Measurements from ENCODE around the gene KIAA1191. TPM values are rescaled to one million over a fixed set of nuclear protein-coding genes. Genes with fewer than 3 reads are reported as not detected.
"Not testable (repeated sequence)": the region's sequence is repeated elsewhere in the genome, so short reads cannot be mapped to it uniquely, and the experiment has no call there.

Gene KIAA1191
- total RNA-seq, 1 experiment from 2014 or later: 128 TPM

DNA sequence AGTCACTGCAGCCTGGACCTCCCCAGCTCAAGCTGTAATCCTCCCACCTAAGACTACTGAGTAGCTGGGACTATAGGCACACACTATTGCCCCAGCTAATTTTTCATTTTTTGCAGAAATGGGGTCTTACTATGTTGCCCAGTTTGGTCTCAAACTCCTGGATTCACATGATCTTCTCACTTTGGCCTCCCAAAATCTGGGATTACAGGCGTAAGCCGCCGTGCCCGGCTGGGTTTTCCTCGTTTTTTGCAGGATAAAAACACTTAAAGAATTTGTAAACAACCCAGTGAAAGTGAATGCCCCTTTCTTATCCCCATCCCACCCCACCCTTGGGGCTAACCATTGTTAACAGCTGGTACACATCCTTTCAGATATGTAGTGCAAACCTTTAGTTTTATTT is 47.0 kb upstream of the KIAA1191 start:
- Histone ChIP-seq H2BK20ac (ENCODE audit: low read depth, low read length, poor library complexity, severe bottlenecking) (no peak overlapping the region), H2AFZ (ENCODE audit: low read length) (no peak overlapping the region), H2BK120ac (ENCODE audit: low read depth, low read length, poor library complexity, severe bottlenecking) (no peak overlapping the region), H2BK15ac (ENCODE audit: low read depth, low read length) (no peak overlapping the region), H3K18ac (ENCODE audit: insufficient read length, low read depth, low read length) (no peak overlapping the region), H3T11ph (ENCODE audit: low read length) (no peak overlapping the region), H2BK5ac (ENCODE audit: insufficient read length, low read length) (no peak overlapping the region), H4K91ac (ENCODE audit: insufficient read length, low read depth, low read length) (no peak overlapping the region), H2AK5ac (ENCODE audit: insufficient read length, low read length) (no peak overlapping the region), H4K8ac (replicated peaks; ENCODE audit: insufficient read length, low read depth, low read length) (no peak overlapping the region), H3K9me3 (ENCODE audit: control insufficient read depth, low read depth, low read length) (no peaks in the 10 kb centered on the region), H3K79me2 (ENCODE audit: insufficient read depth, low read length) (no peaks in the 10 kb centered on the region), H3K27ac (ENCODE audit: insufficient read length, low read depth, low read length) (no peak overlapping the region), H3K79me1 (ENCODE audit: insufficient read depth, low read depth, low read length, poor library complexity, severe bottlenecking) (no peaks in the 10 kb centered on the region), H3K27me3 (ENCODE audit: insufficient read depth, low read length) (no peaks in the 10 kb centered on the region), H4K20me1 (ENCODE audit: control insufficient read depth, insufficient read depth, insufficient read length) (no peaks in the 10 kb centered on the region), H2BK12ac (ENCODE audit: insufficient read length, low read depth, low read length) (no peak overlapping the region), H3K56ac (ENCODE audit: insufficient read length, low read depth, low read length) (no peak overlapping the region), H3K4me2 (ENCODE audit: insufficient read depth, insufficient read length, low read length) (no peak overlapping the region), H3K14ac (ENCODE audit: insufficient read depth, low read length) (no peak overlapping the region), H3K4me1 (ENCODE audit: insufficient read depth, low read length) (no peaks in the 10 kb centered on the region), H3K4ac (ENCODE audit: low read depth, low read length) (no peak overlapping the region), H3K9ac (ENCODE audit: extremely low read depth, insufficient read length, low read length) (no peak overlapping the region), H3K23me2 (ENCODE audit: insufficient read length, low read depth, low read length, poor library complexity, severe bottlenecking) (no peaks in the 10 kb centered on the region), H4K5ac (ENCODE audit: insufficient read length, low read depth, low read length) (no peak overlapping the region), H3K23ac (ENCODE audit: insufficient read length, low read depth, low read length) (no peak overlapping the region)
- Mint-ChIP-seq H3K4me1 (peaks cover 7% of the 10 kb centered on the region in 2 experiments; a peak in 2 of 4 replicates), H3K27me3 (ENCODE audit: low read depth) (no peaks in the 10 kb centered on the region), H3K36me3 (ENCODE audit: insufficient read depth in 1 of 3, low read depth in 3 of 3) (peaks cover 0 to 10% (median 5%) of the 10 kb centered on the region in 3 experiments; a peak in 3 of 7 replicates), H3K9me3 (no peaks in the 10 kb centered on the region), H3K4me3 (no peak overlapping the region), H3K27ac (no peak overlapping the region)
- no CpG with 5 or more reads among the region's 5 CpGs for WGBS (ENCODE audit: extremely low coverage, insufficient read length, low lambda C conversion rate)
- no peak for DNase-seq
- TF ChIP-seq, protein P1, sequence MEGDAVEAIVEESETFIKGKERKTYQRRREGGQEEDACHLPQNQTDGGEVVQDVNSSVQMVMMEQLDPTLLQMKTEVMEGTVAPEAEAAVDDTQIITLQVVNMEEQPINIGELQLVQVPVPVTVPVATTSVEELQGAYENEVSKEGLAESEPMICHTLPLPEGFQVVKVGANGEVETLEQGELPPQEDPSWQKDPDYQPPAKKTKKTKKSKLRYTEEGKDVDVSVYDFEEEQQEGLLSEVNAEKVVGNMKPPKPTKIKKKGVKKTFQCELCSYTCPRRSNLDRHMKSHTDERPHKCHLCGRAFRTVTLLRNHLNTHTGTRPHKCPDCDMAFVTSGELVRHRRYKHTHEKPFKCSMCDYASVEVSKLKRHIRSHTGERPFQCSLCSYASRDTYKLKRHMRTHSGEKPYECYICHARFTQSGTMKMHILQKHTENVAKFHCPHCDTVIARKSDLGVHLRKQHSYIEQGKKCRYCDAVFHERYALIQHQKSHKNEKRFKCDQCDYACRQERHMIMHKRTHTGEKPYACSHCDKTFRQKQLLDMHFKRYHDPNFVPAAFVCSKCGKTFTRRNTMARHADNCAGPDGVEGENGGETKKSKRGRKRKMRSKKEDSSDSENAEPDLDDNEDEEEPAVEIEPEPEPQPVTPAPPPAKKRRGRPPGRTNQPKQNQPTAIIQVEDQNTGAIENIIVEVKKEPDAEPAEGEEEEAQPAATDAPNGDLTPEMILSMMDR (conservative IDR thresholded peaks at IDR 0.05): no peak

DNA sequence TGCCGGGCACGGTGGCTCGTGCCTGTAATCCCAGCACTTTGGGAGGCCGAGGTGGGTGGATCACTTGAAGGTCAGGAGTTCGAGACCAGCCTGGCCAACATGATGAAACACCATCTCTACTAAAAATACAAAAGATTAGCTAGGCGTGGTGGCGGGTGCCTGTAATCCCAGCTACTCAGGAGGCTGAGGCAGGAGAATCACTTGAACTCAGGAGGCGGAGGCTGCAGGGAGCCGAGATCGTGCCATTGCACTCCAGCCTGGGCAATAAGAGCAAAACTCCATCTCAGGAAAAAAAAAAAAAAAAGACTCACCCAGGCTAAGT is 46.6 kb upstream of the KIAA1191 start:
- not testable (repeated sequence) for H2AFZ ChIP-seq (ENCODE audit: low read length); H3K23me2 ChIP-seq (ENCODE audit: insufficient read length, low read depth, low read length, poor library complexity, severe bottlenecking); H3K27me3 Mint-ChIP-seq (ENCODE audit: low read depth); H4K5ac ChIP-seq (ENCODE audit: insufficient read length, low read depth, low read length); H2BK5ac ChIP-seq (ENCODE audit: insufficient read length, low read length); H2BK15ac ChIP-seq (ENCODE audit: low read depth, low read length); H2BK20ac ChIP-seq (ENCODE audit: low read depth, low read length, poor library complexity, severe bottlenecking); H3K27ac ChIP-seq (ENCODE audit: insufficient read length, low read depth, low read length); H3K4ac ChIP-seq (ENCODE audit: low read depth, low read length); H3K4me2 ChIP-seq (ENCODE audit: insufficient read depth, insufficient read length, low read length); H3T11ph ChIP-seq (ENCODE audit: low read length); H3K9me3 ChIP-seq (ENCODE audit: control insufficient read depth, low read depth, low read length); DNase-seq; H3K9ac ChIP-seq (ENCODE audit: extremely low read depth, insufficient read length, low read length); H3K4me1 ChIP-seq (ENCODE audit: insufficient read depth, low read length); H3K9me3 Mint-ChIP-seq; H4K8ac ChIP-seq (replicated peaks; ENCODE audit: insufficient read length, low read depth, low read length); H2AK5ac ChIP-seq (ENCODE audit: insufficient read length, low read length); H2BK12ac ChIP-seq (ENCODE audit: insufficient read length, low read depth, low read length); H3K79me2 ChIP-seq (ENCODE audit: insufficient read depth, low read length); H3K23ac ChIP-seq (ENCODE audit: insufficient read length, low read depth, low read length); H3K56ac ChIP-seq (ENCODE audit: insufficient read length, low read depth, low read length); H3K4me1 Mint-ChIP-seq; H3K14ac ChIP-seq (ENCODE audit: insufficient read depth, low read length); H2BK120ac ChIP-seq (ENCODE audit: low read depth, low read length, poor library complexity, severe bottlenecking); H4K91ac ChIP-seq (ENCODE audit: insufficient read length, low read depth, low read length); H3K79me1 ChIP-seq (ENCODE audit: insufficient read depth, low read depth, low read length, poor library complexity, severe bottlenecking); H3K4me3 Mint-ChIP-seq; H3K18ac ChIP-seq (ENCODE audit: insufficient read length, low read depth, low read length); H3K27me3 ChIP-seq (ENCODE audit: insufficient read depth, low read length); H4K20me1 ChIP-seq (ENCODE audit: control insufficient read depth, insufficient read depth, insufficient read length); H3K27ac Mint-ChIP-seq
- peaks cover 0 to 10% (median 5%) of the 10 kb centered on the region in 3 experiments; a peak in 3 of 7 replicates for H3K36me3 Mint-ChIP-seq (ENCODE audit: insufficient read depth in 1 of 3, low read depth in 3 of 3)
- no CpG with 5 or more reads among the region's 10 CpGs for WGBS (ENCODE audit: extremely low coverage, insufficient read length, low lambda C conversion rate)

Data from H9 (cell line).